ENCODE measurements around the gene DUSP28. TPM values are rescaled to one million over a fixed set of nuclear protein-coding genes. Genes with fewer than 3 reads are reported as not detected.
A peak's percentile ranks its signal among the peaks of the same experiment; 100 is the strongest.

The DUSP28 gene
- total and polyA plus RNA-seq, 10 of the 15 experiments (the other 5 are each of a cell fraction or from before 2014, with no cell fraction given): 2.5 to 12.5 (median 6.4) TPM

GRCh38 chr2:240585101-240585500 is 24.9 kb downstream of the DUSP28 start (continued):
- TF ChIP-seq, protein P1, sequence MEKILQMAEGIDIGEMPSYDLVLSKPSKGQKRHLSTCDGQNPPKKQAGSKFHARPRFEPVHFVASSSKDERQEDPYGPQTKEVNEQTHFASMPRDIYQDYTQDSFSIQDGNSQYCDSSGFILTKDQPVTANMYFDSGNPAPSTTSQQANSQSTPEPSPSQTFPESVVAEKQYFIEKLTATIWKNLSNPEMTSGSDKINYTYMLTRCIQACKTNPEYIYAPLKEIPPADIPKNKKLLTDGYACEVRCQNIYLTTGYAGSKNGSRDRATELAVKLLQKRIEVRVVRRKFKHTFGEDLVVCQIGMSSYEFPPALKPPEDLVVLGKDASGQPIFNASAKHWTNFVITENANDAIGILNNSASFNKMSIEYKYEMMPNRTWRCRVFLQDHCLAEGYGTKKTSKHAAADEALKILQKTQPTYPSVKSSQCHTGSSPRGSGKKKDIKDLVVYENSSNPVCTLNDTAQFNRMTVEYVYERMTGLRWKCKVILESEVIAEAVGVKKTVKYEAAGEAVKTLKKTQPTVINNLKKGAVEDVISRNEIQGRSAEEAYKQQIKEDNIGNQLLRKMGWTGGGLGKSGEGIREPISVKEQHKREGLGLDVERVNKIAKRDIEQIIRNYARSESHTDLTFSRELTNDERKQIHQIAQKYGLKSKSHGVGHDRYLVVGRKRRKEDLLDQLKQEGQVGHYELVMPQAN (conservative IDR thresholded peaks at IDR 0.05): no peak
- TF ChIP-seq, protein P2, sequence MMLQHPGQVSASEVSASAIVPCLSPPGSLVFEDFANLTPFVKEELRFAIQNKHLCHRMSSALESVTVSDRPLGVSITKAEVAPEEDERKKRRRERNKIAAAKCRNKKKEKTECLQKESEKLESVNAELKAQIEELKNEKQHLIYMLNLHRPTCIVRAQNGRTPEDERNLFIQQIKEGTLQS (IDR thresholded peaks at IDR 0.05; ENCODE audit: borderline replicate concordance, extremely low read depth, low read depth, low read length): no peak
- TF ChIP-seq NRF1 (conservative IDR thresholded peaks at IDR 0.05; ENCODE audit: low read depth, low read length) (no peak), RELA (IDR thresholded peaks at IDR 0.05; ENCODE audit: borderline replicate concordance, partially characterized antibody) (no peak), TCF3 (IDR thresholded peaks at IDR 0.05; ENCODE audit: borderline replicate concordance, insufficient read depth, low read depth, low read length) (peak; percentile 98), ZBED1 (IDR thresholded peaks at IDR 0.05; ENCODE audit: borderline replicate concordance) (no peak), POLR2AphosphoS5 (IDR thresholded peaks at IDR 0.05; ENCODE audit: low read length) (peak; percentile 0), POLR2A (IDR thresholded peaks at IDR 0.05; ENCODE audit: low read depth, low read length) (peak; percentile 14; the same call in 1 of the 2 replicates), PML (IDR thresholded peaks at IDR 0.05; ENCODE audit: low read length) (0 out of 2 replicates have a peak, but pooled peaks have one; percentile 26), CHD1 (IDR thresholded peaks at IDR 0.05; ENCODE audit: low read depth, low read length) (no peak), SRF (IDR thresholded peaks at IDR 0.05; ENCODE audit: low read depth in 2 of 2, low read length in 2 of 2) (peak in 1 of 2 experiments; percentile 67; a peak in 1 of 4 replicates), TCF12 (IDR thresholded peaks at IDR 0.05; ENCODE audit: low read depth, low read length) (peak; percentile 96), TAF1 (IDR thresholded peaks at IDR 0.05; ENCODE audit: borderline replicate concordance, low read depth, low read length) (0 out of 2 replicates have a peak, but pooled peaks have one; percentile 4), RAD21 (IDR thresholded peaks at IDR 0.05; ENCODE audit: insufficient read depth, low read depth, low read length) (no peak)
